HepG2 (cell line): ENCODE measurements around the gene IRX3. TPM values are rescaled to one million over a fixed set of nuclear protein-coding genes. Genes with fewer than 3 reads are reported as not detected.

ENCODE experiments used
- AGO1 ChIP-seq: fragments of 200-400 bp; formaldehyde crosslinking; IDR thresholded peaks from 2 replicates; pipeline ENCODE4 v1.6.1; 2017; ENCODE audit warnings: mild to moderate bottlenecking, low read depth, low read length, moderate library complexity; ENCODE audit not compliant: poor library complexity, severe bottlenecking
- ASH2L ChIP-seq: fragments of 300-600, 200-600 bp; sonication (generic); IDR thresholded peaks from 2 replicates; pipeline ENCODE4 v1.7.0; 2017; ENCODE audit warnings: low read depth, mild to moderate bottlenecking, moderate library complexity, mixed read lengths, low read length; ENCODE audit not compliant: insufficient read length
- CSRNP2 ChIP-seq: sonication (generic); formaldehyde crosslinking; conservative IDR thresholded peaks from 2 replicates; pipeline ENCODE4 v1.8.0; 2022; ENCODE audit warnings: low read depth, missing genetic modification reagents
- DPF2 ChIP-seq: sonication (generic); formaldehyde crosslinking; IDR thresholded peaks from 2 replicates; pipeline ENCODE4 v1.4.0; 2020; ENCODE audit warnings: mild to moderate bottlenecking, low read depth, missing genetic modification reagents, borderline replicate concordance
- FOSL2 ChIP-seq: sonication (generic); formaldehyde crosslinking; IDR thresholded peaks from 2 replicates; pipeline ENCODE4 v1.4.0; 2020; ENCODE audit warnings: missing genetic modification reagents
- FUBP1 ChIP-seq: sonication (generic); formaldehyde crosslinking; IDR thresholded peaks from 2 replicates; pipeline ENCODE4 v1.5.1; 2020; ENCODE audit warnings: missing genetic modification reagents, mild to moderate bottlenecking, borderline replicate concordance
- HOXD1 ChIP-seq: sonication (generic); formaldehyde crosslinking; IDR thresholded peaks from 2 replicates; pipeline ENCODE4 v1.5.0; 2020; ENCODE audit warnings: missing genetic modification reagents
- JUND ChIP-seq: sonication (generic); formaldehyde crosslinking; IDR thresholded peaks from 2 replicates; pipeline ENCODE4 v1.8.0; 2022; ENCODE audit warnings: mild to moderate bottlenecking, missing genetic modification reagents
- KLF11 ChIP-seq: IDR thresholded peaks from 2 replicates; pipeline ENCODE4 v1.6.1; 2016; ENCODE audit warnings: missing compliant biosample characterization
- MIER2 ChIP-seq: IDR thresholded peaks from 2 replicates; pipeline ENCODE4 v1.6.1; 2016; ENCODE audit warnings: missing biosample characterization, missing genetic modification reagents
- MNT ChIP-seq: fragments of 450-650 bp; IDR thresholded peaks from 2 replicates; pipeline ENCODE4 v1.6.1; 2016
- NR2F2 ChIP-seq: IDR thresholded peaks from 2 replicates; pipeline ENCODE4 v1.6.1; 2012; ENCODE audit warnings: low read depth, inconsistent platforms, borderline replicate concordance
- RFX1 ChIP-seq: fragments of 450-650 bp; IDR thresholded peaks from 2 replicates; pipeline ENCODE4 v1.6.1; 2017
- TBL1XR1 ChIP-seq: fragments of 150-350 bp; IDR thresholded peaks from 2 replicates; pipeline ENCODE4 v1.6.1; 2014; ENCODE audit warnings: borderline replicate concordance, low read length; ENCODE audit not compliant: partially characterized antibody
- TRIM24 ChIP-seq: sonication (generic); formaldehyde crosslinking; IDR thresholded peaks from 2 replicates; pipeline ENCODE4 v1.8.0; 2022; ENCODE audit warnings: mild to moderate bottlenecking, missing genetic modification reagents
- TSC22D2 ChIP-seq: sonication (generic); formaldehyde crosslinking; IDR thresholded peaks from 2 replicates; pipeline ENCODE4 v1.5.1; 2020; ENCODE audit warnings: missing genetic modification reagents, mild to moderate bottlenecking, borderline replicate concordance
- YEATS2 ChIP-seq: sonication (generic); formaldehyde crosslinking; IDR thresholded peaks from 2 replicates; pipeline ENCODE4 v1.4.0; 2020; ENCODE audit warnings: missing genetic modification reagents, borderline replicate concordance
- ZBTB1 ChIP-seq: sonication (generic); formaldehyde crosslinking; IDR thresholded peaks from 2 replicates; pipeline ENCODE4 v1.4.0; 2020; ENCODE audit warnings: missing genetic modification reagents, borderline replicate concordance
- ZBTB33 ChIP-seq: sonication (generic); formaldehyde crosslinking; IDR thresholded peaks from 2 replicates; pipeline ENCODE4 v1.4.0; 2020; ENCODE audit warnings: missing genetic modification reagents
- ZNF235 ChIP-seq: sonication (generic); formaldehyde crosslinking; IDR thresholded peaks from 2 replicates; pipeline ENCODE4 v1.8.1; 2023; ENCODE audit warnings: mild to moderate bottlenecking, missing genetic modification reagents, borderline replicate concordance
- ZNF430 ChIP-seq: sonication (generic); formaldehyde crosslinking; IDR thresholded peaks from 2 replicates; pipeline ENCODE4 v1.9.0; 2021; ENCODE audit warnings: mild to moderate bottlenecking, missing genetic modification reagents
- ZNF768 ChIP-seq: sonication (generic); formaldehyde crosslinking; IDR thresholded peaks from 2 replicates; pipeline ENCODE4 v1.4.0; 2020; ENCODE audit warnings: missing genetic modification reagents
- ZNF878 ChIP-seq: sonication (generic); formaldehyde crosslinking; IDR thresholded peaks from 2 replicates; pipeline ENCODE4 v1.8.1; 2023; ENCODE audit warnings: mild to moderate bottlenecking, missing genetic modification reagents, moderate library complexity
- polyA plus RNA-seq, 8 experiments: library from polyadenylated mRNA; depleted of rRNA in 3 of 8; stranded (reverse) in 7 of 8; unstranded in 1 of 8; fragments of >200 nt; fragmentation: Illumina TruSeq in 4 of 8; extraction: Trizol in 4 of 8; gene quantifications; 2 replicates each; pipeline versions ENCODE4 v1.2.1 to v1.2.3, GENCODE V29; 2011 to 2016; ENCODE audit warnings: low read depth in 4 of 8, missing spikeins in 1 of 8, mixed read lengths in 1 of 8; ENCODE audit not compliant: insufficient read depth in 1 of 8
- total RNA-seq, 5 experiments: library from RNA; depleted of rRNA; stranded (reverse); fragments of >200 nt; fragmentation: Illumina TruSeq; extraction: Trizol; gene quantifications; 2 replicates each; pipeline ENCODE4 v1.2.3, GENCODE V29; 2016; ENCODE audit warnings: low read depth in 1 of 5

Gene IRX3
- total and polyA plus RNA-seq, 2 of the 13 experiments (the other 11 are each of a cell fraction or from before 2014, with no cell fraction given) = 9.2 to 16.4 TPM

GRCh38 chr16:54266363-54266955 is 20.1 kb downstream of the IRX3 start (continued):
- TF ChIP-seq ZBTB33 (CRISPR knock-in tag) (no peak), ZNF235 (CRISPR knock-in tag) (no peak), RFX1 (0 out of 2 replicates have a peak, but pooled peaks have one; percentile 37), DPF2 (CRISPR knock-in tag) (peak; percentile 45; the same call in 1 of the 2 replicates), ZNF768 (CRISPR knock-in tag) (no peak), AGO1 (no peak), TSC22D2 (0 out of 2 replicates have a peak, but pooled peaks have one; percentile 59), YEATS2 (no peak), CSRNP2 (0 out of 2 replicates have a peak, but pooled peaks have one; percentile 37), MIER2 (CRISPR knock-in tag) (peak; percentile 42; the same call in 1 of the 2 replicates), ZNF430 (0 out of 2 replicates have a peak, but pooled peaks have one; percentile 32), ZBTB1 (no peak), MNT (0 out of 2 replicates have a peak, but pooled peaks have one; percentile 14), ZNF878 (CRISPR knock-in tag) (peak; percentile 58; the same call in 1 of the 2 replicates), KLF11 (CRISPR knock-in tag) (0 out of 2 replicates have a peak, but pooled peaks have one; percentile 51), TBL1XR1 (peak; percentile 95), FUBP1 (no peak), ASH2L (peak; percentile 48), HOXD1 (CRISPR knock-in tag) (no peak), TRIM24 (CRISPR knock-in tag) (peak; percentile 72; the same call in 1 of the 2 replicates), JUND (CRISPR knock-in tag) (0 out of 2 replicates have a peak, but pooled peaks have one; percentile 56), NR2F2 (peak; percentile 70; the same call in 1 of the 2 replicates), FOSL2 (CRISPR knock-in tag) (peak; percentile 70)
